ENCODE data around the gene KCNH6. TPM values are rescaled to one million over a fixed set of nuclear protein-coding genes. Genes with fewer than 3 reads are reported as not detected.

The KCNH6 gene
- polyA plus RNA-seq, 1 of the 3 experiments (the other 2 are of a cell fraction): 0.15 TPM

GRCh38 chr17:63587770-63588169 is 64.6 kb downstream of the KCNH6 start (continued):
- TF ChIP-seq, protein P1, sequence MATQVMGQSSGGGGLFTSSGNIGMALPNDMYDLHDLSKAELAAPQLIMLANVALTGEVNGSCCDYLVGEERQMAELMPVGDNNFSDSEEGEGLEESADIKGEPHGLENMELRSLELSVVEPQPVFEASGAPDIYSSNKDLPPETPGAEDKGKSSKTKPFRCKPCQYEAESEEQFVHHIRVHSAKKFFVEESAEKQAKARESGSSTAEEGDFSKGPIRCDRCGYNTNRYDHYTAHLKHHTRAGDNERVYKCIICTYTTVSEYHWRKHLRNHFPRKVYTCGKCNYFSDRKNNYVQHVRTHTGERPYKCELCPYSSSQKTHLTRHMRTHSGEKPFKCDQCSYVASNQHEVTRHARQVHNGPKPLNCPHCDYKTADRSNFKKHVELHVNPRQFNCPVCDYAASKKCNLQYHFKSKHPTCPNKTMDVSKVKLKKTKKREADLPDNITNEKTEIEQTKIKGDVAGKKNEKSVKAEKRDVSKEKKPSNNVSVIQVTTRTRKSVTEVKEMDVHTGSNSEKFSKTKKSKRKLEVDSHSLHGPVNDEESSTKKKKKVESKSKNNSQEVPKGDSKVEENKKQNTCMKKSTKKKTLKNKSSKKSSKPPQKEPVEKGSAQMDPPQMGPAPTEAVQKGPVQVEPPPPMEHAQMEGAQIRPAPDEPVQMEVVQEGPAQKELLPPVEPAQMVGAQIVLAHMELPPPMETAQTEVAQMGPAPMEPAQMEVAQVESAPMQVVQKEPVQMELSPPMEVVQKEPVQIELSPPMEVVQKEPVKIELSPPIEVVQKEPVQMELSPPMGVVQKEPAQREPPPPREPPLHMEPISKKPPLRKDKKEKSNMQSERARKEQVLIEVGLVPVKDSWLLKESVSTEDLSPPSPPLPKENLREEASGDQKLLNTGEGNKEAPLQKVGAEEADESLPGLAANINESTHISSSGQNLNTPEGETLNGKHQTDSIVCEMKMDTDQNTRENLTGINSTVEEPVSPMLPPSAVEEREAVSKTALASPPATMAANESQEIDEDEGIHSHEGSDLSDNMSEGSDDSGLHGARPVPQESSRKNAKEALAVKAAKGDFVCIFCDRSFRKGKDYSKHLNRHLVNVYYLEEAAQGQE (IDR thresholded peaks at IDR 0.05; ENCODE audit: low read depth, low read length): no peak
- TF ChIP-seq TEAD4 (IDR thresholded peaks at IDR 0.05; ENCODE audit: borderline replicate concordance, insufficient read depth): no peak
- TF ChIP-seq RXRA (IDR thresholded peaks at IDR 0.05; ENCODE audit: borderline replicate concordance, low read depth): no peak

DNA sequence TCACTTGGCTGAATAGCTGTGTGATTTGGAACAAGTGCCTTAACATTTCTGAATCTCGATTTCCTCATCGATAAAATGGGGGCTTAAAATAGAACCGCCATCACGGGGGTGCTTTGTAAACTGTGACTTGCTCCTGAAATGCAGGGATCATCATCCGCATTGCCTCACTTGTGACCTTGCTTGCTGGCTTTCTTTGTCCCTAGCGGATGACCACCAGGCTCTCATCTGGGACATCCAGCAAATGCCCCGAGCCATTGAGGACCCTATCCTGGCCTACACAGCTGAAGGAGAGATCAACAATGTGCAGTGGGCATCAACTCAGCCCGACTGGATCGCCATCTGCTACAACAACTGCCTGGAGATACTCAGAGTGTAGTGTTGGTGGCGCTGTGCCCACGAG is 65.6 kb downstream of the KCNH6 start:
- no peaks in the 10 kb centered on the region for H3K9me3 ChIP-seq
- H2AFZ ChIP-seq (ENCODE audit: low read depth): no peak overlapping the region
- H3K9ac ChIP-seq: no peak overlapping the region
- 94% methylated on average over 11 of the region's 11 CpGs for WGBS (ENCODE audit: low lambda C conversion rate)
- no peak for TF ChIP-seq YY1 (IDR thresholded peaks at IDR 0.05; ENCODE audit: low read depth)
- TF ChIP-seq, protein P2, sequence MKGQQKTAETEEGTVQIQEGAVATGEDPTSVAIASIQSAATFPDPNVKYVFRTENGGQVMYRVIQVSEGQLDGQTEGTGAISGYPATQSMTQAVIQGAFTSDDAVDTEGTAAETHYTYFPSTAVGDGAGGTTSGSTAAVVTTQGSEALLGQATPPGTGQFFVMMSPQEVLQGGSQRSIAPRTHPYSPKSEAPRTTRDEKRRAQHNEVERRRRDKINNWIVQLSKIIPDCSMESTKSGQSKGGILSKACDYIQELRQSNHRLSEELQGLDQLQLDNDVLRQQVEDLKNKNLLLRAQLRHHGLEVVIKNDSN (IDR thresholded peaks at IDR 0.05; ENCODE audit: borderline replicate concordance, low read depth): no peak
- no peak for TF ChIP-seq SIN3A (IDR thresholded peaks at IDR 0.05; ENCODE audit: borderline replicate concordance, low read depth, low read length)
- no peak for TF ChIP-seq SMC3 (IDR thresholded peaks at IDR 0.05; ENCODE audit: low read depth, low read length)
- TF ChIP-seq, protein P3, sequence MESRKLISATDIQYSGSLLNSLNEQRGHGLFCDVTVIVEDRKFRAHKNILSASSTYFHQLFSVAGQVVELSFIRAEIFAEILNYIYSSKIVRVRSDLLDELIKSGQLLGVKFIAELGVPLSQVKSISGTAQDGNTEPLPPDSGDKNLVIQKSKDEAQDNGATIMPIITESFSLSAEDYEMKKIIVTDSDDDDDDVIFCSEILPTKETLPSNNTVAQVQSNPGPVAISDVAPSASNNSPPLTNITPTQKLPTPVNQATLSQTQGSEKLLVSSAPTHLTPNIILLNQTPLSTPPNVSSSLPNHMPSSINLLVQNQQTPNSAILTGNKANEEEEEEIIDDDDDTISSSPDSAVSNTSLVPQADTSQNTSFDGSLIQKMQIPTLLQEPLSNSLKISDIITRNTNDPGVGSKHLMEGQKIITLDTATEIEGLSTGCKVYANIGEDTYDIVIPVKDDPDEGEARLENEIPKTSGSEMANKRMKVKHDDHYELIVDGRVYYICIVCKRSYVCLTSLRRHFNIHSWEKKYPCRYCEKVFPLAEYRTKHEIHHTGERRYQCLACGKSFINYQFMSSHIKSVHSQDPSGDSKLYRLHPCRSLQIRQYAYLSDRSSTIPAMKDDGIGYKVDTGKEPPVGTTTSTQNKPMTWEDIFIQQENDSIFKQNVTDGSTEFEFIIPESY (IDR thresholded peaks at IDR 0.05; ENCODE audit: borderline replicate concordance, low read depth): no peak
- no peak for TF ChIP-seq JUND (IDR thresholded peaks at IDR 0.05)
- no peak for TF ChIP-seq FOXJ3 (CRISPR knock-in tag; IDR thresholded peaks at IDR 0.05)
- no peak for TF ChIP-seq TCF12 (IDR thresholded peaks at IDR 0.05)
- TF ChIP-seq CHD2 (IDR thresholded peaks at IDR 0.05; ENCODE audit: low read length, partially characterized antibody): no peak
- no peak for TF ChIP-seq MAX (IDR thresholded peaks at IDR 0.05; ENCODE audit: low read depth)
- TF ChIP-seq EP300 (IDR thresholded peaks at IDR 0.05; ENCODE audit: borderline replicate concordance in 1 of 2, low read depth in 1 of 2, low read length in 1 of 2): no peak
- no peak for TF ChIP-seq GATA2 (CRISPR knock-in tag; IDR thresholded peaks at IDR 0.05)
- no peak for TF ChIP-seq MEF2A (IDR thresholded peaks at IDR 0.05; ENCODE audit: borderline replicate concordance, low read depth)
- no peak for TF ChIP-seq NFIC (IDR thresholded peaks at IDR 0.05; ENCODE audit: borderline replicate concordance)
- TF ChIP-seq GABPA (IDR thresholded peaks at IDR 0.05; ENCODE audit: low read depth): no peak
- no peak for TF ChIP-seq USF2 (IDR thresholded peaks at IDR 0.05; ENCODE audit: borderline replicate concordance, low read depth, low read length)
- peaks cover 60 to 70% of the 10 kb centered on the region in 2 experiments for H3K36me3 ChIP-seq (replicated peaks in 1 of 2; ENCODE audit: control insufficient read depth in 1 of 2, insufficient read depth in 2 of 2, low read length in 1 of 2)
- H3K4me1 ChIP-seq (ENCODE audit: control insufficient read depth in 1 of 2, insufficient read depth in 2 of 2, low read depth in 1 of 2, low read length in 1 of 2): no peaks in the 10 kb centered on the region
- H3K79me2 ChIP-seq (ENCODE audit: insufficient read depth): peaks cover 11% of the 10 kb centered on the region; the same call in 1 of the 2 replicates
- no peak for DNase-seq
- peaks cover 8% of the 10 kb centered on the region for H3F3A ChIP-seq (replicated peaks; ENCODE audit: insufficient read depth)
- H4K20me1 ChIP-seq (ENCODE audit: insufficient read depth): no peaks in the 10 kb centered on the region
- no peak overlapping the region for H3K4me2 ChIP-seq
- no peak overlapping the region for H3K4me3 ChIP-seq (ENCODE audit: low read depth in 2 of 2, low read length in 1 of 2)
- ChIA-PET CTCF (interaction anchor here (0.6 to 2.0 kb wide), 3 partner anchors 19 to 163 kb away, joined by 3 to 5 read pairs (median 4); no protein-coding TSS in a partner anchor), POLR2A (no interaction called here)
- no peak overlapping the region; a peak in 1 of 4 replicates for H3K27ac ChIP-seq (ENCODE audit: low read depth in 2 of 2, low read length in 1 of 2)
- H3K9me2 ChIP-seq: no peaks in the 10 kb centered on the region
- no peaks in the 10 kb centered on the region for H3K27me3 ChIP-seq (ENCODE audit: insufficient read depth)

Measured in SK-N-SH (cell line).